ENCODE measurements around the gene CADPS.

CADPS gene

DNA sequence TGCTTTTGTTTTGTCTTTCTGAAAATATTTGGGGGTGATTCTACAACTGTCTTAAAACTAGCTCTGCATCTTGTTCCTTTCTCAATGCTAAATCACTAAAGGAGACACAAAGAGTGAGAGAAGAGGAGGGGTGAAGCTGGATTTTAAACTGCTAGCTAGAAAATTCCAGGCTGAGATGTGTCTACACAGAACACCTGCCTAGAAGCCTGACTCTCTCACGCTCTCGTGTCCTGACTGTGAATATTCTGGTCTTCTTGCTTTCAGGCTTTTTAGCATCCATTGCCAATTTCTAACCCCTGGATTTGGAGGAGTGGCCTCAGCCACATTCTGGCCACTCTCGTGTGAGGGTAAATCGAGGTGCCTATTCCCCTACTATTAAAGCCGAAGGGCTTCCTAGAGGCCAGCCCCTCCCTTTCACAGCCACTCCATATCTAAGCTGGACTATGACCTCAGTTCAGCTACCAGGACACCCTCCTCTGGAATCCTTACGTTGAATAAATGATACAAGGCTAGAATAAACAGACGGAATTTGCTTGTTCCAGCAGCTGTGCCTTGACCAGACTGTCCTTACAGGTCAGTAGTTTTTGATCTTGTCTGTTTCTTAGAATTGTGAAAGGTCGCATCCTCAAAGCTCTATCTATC, 353.6 kb downstream of the CADPS start:
- H3K27ac ChIP-seq = no peak overlapping the region
- no peak for TF ChIP-seq ZFX (IDR thresholded peaks at IDR 0.05; ENCODE audit: borderline replicate concordance)
- TF ChIP-seq, protein P1, sequence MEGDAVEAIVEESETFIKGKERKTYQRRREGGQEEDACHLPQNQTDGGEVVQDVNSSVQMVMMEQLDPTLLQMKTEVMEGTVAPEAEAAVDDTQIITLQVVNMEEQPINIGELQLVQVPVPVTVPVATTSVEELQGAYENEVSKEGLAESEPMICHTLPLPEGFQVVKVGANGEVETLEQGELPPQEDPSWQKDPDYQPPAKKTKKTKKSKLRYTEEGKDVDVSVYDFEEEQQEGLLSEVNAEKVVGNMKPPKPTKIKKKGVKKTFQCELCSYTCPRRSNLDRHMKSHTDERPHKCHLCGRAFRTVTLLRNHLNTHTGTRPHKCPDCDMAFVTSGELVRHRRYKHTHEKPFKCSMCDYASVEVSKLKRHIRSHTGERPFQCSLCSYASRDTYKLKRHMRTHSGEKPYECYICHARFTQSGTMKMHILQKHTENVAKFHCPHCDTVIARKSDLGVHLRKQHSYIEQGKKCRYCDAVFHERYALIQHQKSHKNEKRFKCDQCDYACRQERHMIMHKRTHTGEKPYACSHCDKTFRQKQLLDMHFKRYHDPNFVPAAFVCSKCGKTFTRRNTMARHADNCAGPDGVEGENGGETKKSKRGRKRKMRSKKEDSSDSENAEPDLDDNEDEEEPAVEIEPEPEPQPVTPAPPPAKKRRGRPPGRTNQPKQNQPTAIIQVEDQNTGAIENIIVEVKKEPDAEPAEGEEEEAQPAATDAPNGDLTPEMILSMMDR (IDR thresholded peaks at IDR 0.05) = no peak

DNA sequence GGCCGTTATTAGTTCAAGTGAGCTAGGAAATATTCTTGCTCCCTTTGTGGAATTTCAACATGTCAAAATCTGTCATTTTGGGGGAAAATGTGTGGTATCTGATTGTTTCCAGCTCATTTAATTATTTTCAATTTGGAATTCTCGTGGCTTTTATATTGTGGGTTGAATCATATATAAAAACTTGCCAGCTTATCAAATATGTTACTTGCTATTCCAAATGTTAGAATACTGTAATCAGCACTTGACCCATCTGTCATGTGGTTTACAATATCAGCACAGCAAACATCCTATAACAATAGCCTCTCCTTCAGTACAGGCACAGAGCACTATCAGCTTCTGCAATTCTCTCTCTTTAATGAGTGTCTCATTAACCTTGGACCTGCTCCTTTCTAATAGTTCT, 371.7 kb downstream of the CADPS start:
- no peak overlapping the region for H3K27ac ChIP-seq
- TF ChIP-seq ZFX (IDR thresholded peaks at IDR 0.05; ENCODE audit: borderline replicate concordance) = no peak
- TF ChIP-seq, protein P1 (IDR thresholded peaks at IDR 0.05) = no peak

DNA sequence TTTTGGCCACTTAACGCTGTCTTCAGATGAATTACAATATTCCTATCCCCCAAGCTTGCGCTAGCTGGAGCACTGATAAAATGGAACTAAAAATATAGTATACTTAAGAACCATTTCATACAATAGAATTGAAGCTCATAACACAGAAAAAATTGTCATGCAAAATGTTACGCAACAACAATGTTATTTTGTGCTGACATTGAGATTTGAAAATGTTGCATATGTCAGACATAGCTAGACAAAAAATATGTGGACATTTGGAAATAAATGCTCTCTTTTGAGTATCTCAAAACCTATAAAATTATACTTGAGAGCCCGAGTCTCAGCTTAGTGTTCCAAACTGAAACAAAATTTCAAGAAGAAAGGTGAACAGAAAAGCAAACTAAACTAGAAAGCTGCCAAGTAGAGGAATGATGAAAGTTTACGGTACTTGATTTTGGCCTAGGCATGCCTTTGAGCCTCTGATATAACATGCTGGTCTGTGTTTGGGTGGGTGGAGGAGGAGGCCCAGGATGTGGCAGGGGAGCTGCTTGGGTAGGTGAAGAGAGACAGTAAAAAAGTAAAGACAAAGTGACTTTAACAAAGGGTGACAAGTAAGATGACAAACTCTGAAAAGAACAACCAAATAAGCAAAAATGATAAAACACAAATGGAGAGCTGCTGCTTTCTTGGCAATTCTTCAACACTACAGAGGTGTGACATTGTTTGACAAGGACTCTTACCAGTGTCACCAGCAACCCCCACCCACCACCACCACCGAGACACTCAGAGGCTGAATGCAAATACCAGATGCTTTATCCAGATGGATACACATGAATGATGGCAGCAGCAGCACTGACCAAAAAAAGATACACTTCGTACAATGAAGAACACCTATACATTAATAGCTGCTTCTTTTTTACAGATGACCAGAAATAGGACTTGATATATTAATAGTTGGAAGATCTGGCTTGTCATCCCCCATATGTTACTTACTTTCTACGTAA, 372.6 kb downstream of the CADPS start:
- no peak overlapping the region for H3K27ac ChIP-seq

DNA sequence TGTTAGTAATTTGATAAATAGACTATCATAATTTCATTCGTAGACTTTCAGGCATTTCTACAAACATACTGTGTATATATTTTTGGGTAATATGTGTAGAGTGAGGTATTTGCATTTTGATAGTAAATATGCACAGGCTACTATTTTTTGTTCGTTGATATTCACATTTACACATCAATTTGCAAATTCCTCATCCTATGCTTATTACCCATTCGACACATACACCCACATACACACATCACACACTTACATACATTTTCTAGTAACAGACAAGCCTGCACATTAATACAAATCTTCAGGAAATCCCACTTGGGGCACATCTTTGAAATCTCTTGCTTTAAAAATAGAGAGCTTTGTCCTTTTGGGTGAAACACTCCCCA, 373.9 kb downstream of the CADPS start:
- no peak overlapping the region for H3K27ac ChIP-seq
- TF ChIP-seq, protein P1 (IDR thresholded peaks at IDR 0.05) = no peak
- TF ChIP-seq ZFX (IDR thresholded peaks at IDR 0.05; ENCODE audit: borderline replicate concordance) = no peak

More for the DNA sequence above, 372.6 kb downstream of the CADPS start:
- no peak for TF ChIP-seq ZFX (IDR thresholded peaks at IDR 0.05; ENCODE audit: borderline replicate concordance)
- TF ChIP-seq, protein P1 (IDR thresholded peaks at IDR 0.05) = no peak

DNA sequence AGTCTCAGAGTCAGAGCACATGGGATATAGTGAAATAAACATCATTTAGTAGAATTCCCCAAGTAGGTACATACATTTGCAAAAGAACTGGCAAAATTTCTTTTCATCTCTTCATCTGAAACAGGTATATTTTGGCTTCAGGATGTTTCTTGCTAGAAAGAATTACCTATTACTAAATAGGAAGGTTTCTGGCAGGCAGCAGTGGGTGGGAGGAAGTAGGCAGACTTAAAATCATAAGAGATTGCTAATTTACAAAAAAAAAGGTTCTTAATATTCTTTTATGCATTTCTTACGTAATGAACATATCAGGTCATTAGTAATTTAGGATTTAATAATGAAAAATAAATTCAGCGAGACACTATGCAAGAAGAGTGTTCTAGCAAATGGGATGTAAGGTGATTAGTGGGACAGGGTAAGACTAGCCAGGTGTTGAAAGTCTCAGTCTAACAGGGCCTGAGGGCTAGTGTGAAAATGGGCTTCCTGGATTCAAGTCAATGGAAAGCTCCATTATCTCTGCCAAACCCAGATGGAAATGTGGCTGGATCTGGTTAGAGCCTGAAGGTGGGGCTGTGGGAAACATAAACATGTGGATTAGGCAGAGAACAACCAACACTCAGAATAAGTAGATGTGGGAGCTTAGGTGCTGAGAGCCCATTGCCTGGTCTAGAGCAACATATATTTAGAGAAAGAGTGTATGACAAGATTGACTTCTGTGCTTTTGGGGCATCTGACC, 374.5 kb downstream of the CADPS start:
- TF ChIP-seq ZFX (IDR thresholded peaks at IDR 0.05; ENCODE audit: borderline replicate concordance) = no peak
- TF ChIP-seq, protein P1 (IDR thresholded peaks at IDR 0.05) = no peak
- no peak overlapping the region for H3K27ac ChIP-seq

DNA sequence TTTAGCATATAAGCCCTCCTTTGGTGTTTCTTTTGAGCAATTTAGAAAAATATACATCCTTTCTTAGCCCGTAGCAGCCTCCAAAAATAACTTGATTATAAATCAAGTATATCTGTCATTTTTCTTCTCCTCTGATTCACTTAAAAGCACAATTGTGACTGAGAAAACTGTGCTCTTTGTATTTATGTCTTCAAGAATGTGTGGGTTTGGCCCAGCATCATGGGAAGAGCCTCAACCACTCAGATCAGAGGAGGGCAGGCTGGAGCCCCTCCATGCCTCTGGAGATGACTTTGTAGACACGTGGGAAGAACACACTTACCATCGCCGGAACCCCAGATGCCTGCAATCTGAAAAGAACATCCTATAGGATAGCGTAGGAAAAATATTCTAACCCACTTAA, 378.1 kb downstream of the CADPS start:
- TF ChIP-seq, protein P1 (IDR thresholded peaks at IDR 0.05) = no peak
- TF ChIP-seq ZFX (IDR thresholded peaks at IDR 0.05; ENCODE audit: borderline replicate concordance) = no peak
- H3K27ac ChIP-seq = no peak overlapping the region

Data from 22Rv1 (cell line).